IPS DF 6.9 (cell line): Measurements from ENCODE around the gene LCOR.
"Not testable (repeated sequence)": the region's sequence is repeated elsewhere in the genome, so short reads cannot be mapped to it uniquely, and the experiment has no call there.

ENCODE experiments used
- DNase-seq: peaks from one replicate; pipeline ENCODE4 v3.0.0-alpha.2; 2013; ENCODE audit warnings: low read depth, low spot score
- H3K27ac ChIP-seq: one replicate; pipeline ENCODE4 v1.5.1; 2013; ENCODE audit warnings: low read length, control low read depth
- H3K27me3 ChIP-seq: 2 replicates; pipeline ENCODE4 v1.6.1; 2013; ENCODE audit warnings: mild to moderate bottlenecking, low read length; ENCODE audit not compliant: control insufficient read depth, insufficient read depth
- H3K36me3 ChIP-seq: 2 replicates; pipeline ENCODE4 v1.6.1; 2013; ENCODE audit warnings: low read length; ENCODE audit not compliant: control insufficient read depth, insufficient read depth
- H3K4me1 ChIP-seq: 2 replicates; pipeline ENCODE4 v1.6.1; 2013; ENCODE audit warnings: low read length; ENCODE audit not compliant: control insufficient read depth, insufficient read depth
- H3K4me3 ChIP-seq: 2 replicates; pipeline ENCODE4 v1.5.1; 2013; ENCODE audit warnings: mild to moderate bottlenecking, low read length
- H3K9me3 ChIP-seq: 2 replicates; pipeline ENCODE4 v1.6.1; 2013; ENCODE audit warnings: low read length, inconsistent platforms; ENCODE audit not compliant: control insufficient read depth, insufficient read depth
- WGBS: extraction: QIAGEN DNeasy Blood & Tissue Kit; methylation state at CpG from one replicate; pipeline ENCODE4 v1.1.7; 2013; ENCODE audit warnings: mixed read lengths, missing lambda C conversion rate; ENCODE audit not compliant: insufficient read length, insufficient coverage; 5-methylcytosine and 5-hydroxymethylcytosine counted together

The LCOR gene

GRCh38 chr10:96831867-96832720, at the start of gene LCOR:
Gene LCOR (plus strand): TSS chr10:96832298. CDS start chr10:96949058, 116,760 bp downstream.
- Histone ChIP-seq H3K9me3 (no peaks in the 10 kb centered on the region), H3K4me3 (peak within 1 kb of the TSS; percentile 89; the same call in 1 of the 2 replicates), H3K36me3 (no peaks in the 10 kb centered on the region), H3K4me1 (peaks cover 4% of the 10 kb centered on the region; the same call in 1 of the 2 replicates), H3K27me3 (no peaks in the 10 kb centered on the region), H3K27ac (no peak within 1 kb of the TSS)
- no peak for DNase-seq
- WGBS = no CpG with 5 or more reads among the region's 112 CpGs

- Histone ChIP-seq H3K27me3 (no peaks in the 10 kb centered on the region), H3K4me1 (no peaks in the 10 kb centered on the region), H3K36me3 (no peaks in the 10 kb centered on the region), H3K4me3 (no peak overlapping the region), H3K9me3 (no peaks in the 10 kb centered on the region), H3K27ac (no peak overlapping the region)
- DNase-seq = no peak
- WGBS = no CpG with 5 or more reads among the region's 4 CpGs
These were observed 47.8 kb upstream of the LCOR start for GRCh38 chr10:96784253-96784652.

GRCh38 chr10:96789571-96790108, 42.5 kb upstream of the LCOR start:
- H3K4me3 ChIP-seq = no peak overlapping the region
- no peaks in the 10 kb centered on the region for H3K27me3 ChIP-seq
- H3K36me3 ChIP-seq = no peaks in the 10 kb centered on the region
- DNase-seq = no peak
- no peaks in the 10 kb centered on the region for H3K4me1 ChIP-seq
- no CpG with 5 or more reads among the region's 4 CpGs for whole genome bisulfite sequencing
- H3K9me3 ChIP-seq = no peaks in the 10 kb centered on the region
- H3K27ac ChIP-seq = no peak overlapping the region

- no CpG with 5 or more reads among the region's 1 CpG for WGBS
- no peaks in the 10 kb centered on the region for H3K27me3 ChIP-seq
- H3K4me3 ChIP-seq = no peak overlapping the region
- H3K27ac ChIP-seq = no peak overlapping the region
- DNase-seq = no peak
- H3K36me3 ChIP-seq = no peaks in the 10 kb centered on the region
- H3K4me1 ChIP-seq = no peaks in the 10 kb centered on the region
- no peaks in the 10 kb centered on the region for H3K9me3 ChIP-seq
These were observed 40.2 kb upstream of the LCOR start for GRCh38 chr10:96791902-96792301.

- H3K4me1 ChIP-seq = no peaks in the 10 kb centered on the region
- no CpG with 5 or more reads among the region's 8 CpGs for WGBS
- no peak overlapping the region for H3K27ac ChIP-seq
- no peak overlapping the region for H3K4me3 ChIP-seq
- H3K36me3 ChIP-seq = no peaks in the 10 kb centered on the region
- no peaks in the 10 kb centered on the region for H3K9me3 ChIP-seq
- no peaks in the 10 kb centered on the region for H3K27me3 ChIP-seq
- no peak for DNase-seq
These were observed 37.0 kb upstream of the LCOR start for GRCh38 chr10:96794836-96795733.

- no peaks in the 10 kb centered on the region for H3K4me1 ChIP-seq
- no peaks in the 10 kb centered on the region for H3K36me3 ChIP-seq
- WGBS = no CpG with 5 or more reads among the region's 4 CpGs
- no peaks in the 10 kb centered on the region for H3K27me3 ChIP-seq
- no peak overlapping the region for H3K4me3 ChIP-seq
- H3K9me3 ChIP-seq = no peaks in the 10 kb centered on the region
- H3K27ac ChIP-seq = no peak overlapping the region
- no peak for DNase-seq
These were observed 34.6 kb upstream of the LCOR start for GRCh38 chr10:96797485-96797884.

- H3K4me1 ChIP-seq = no peaks in the 10 kb centered on the region
- H3K4me3 ChIP-seq = no peak overlapping the region
- H3K36me3 ChIP-seq = no peaks in the 10 kb centered on the region
- WGBS = no CpG with 5 or more reads among the region's 2 CpGs
- DNase-seq = no peak
- H3K27me3 ChIP-seq = no peaks in the 10 kb centered on the region; the same call in 1 of the 2 replicates
- no peak overlapping the region for H3K27ac ChIP-seq
- H3K9me3 ChIP-seq = no peaks in the 10 kb centered on the region; the same call in 1 of the 2 replicates
These were observed 28.8 kb upstream of the LCOR start for GRCh38 chr10:96803288-96803664.

GRCh38 chr10:96814264-96814663, 17.8 kb upstream of the LCOR start:
- Histone ChIP-seq H3K27me3 (no peaks in the 10 kb centered on the region), H3K4me3 (no peak overlapping the region), H3K4me1 (peaks cover 1% of the 10 kb centered on the region; the same call in 1 of the 2 replicates), H3K9me3 (no peaks in the 10 kb centered on the region), H3K27ac (no peak overlapping the region), H3K36me3 (no peaks in the 10 kb centered on the region)
- no CpG with 5 or more reads among the region's 1 CpG for WGBS
- no peak for DNase-seq

- not testable (repeated sequence) for DNase-seq, H3K4me1 ChIP-seq, H3K27ac ChIP-seq, H3K9me3 ChIP-seq, H3K36me3 ChIP-seq, H3K27me3 ChIP-seq, H3K4me3 ChIP-seq
- no CpG with 5 or more reads among the region's 12 CpGs for WGBS
These were observed 13.1 kb upstream of the LCOR start for GRCh38 chr10:96818971-96819370.

GRCh38 chr10:96820765-96821164, 11.3 kb upstream of the LCOR start:
- H3K27me3 ChIP-seq = no peaks in the 10 kb centered on the region
- no peak overlapping the region for H3K4me3 ChIP-seq
- H3K36me3 ChIP-seq = no peaks in the 10 kb centered on the region
- H3K4me1 ChIP-seq = peaks cover 1% of the 10 kb centered on the region; the same call in 1 of the 2 replicates
- no peaks in the 10 kb centered on the region for H3K9me3 ChIP-seq
- no CpG with 5 or more reads among the region's 5 CpGs for WGBS
- no peak for DNase-seq
- H3K27ac ChIP-seq = no peak overlapping the region
